GM23338 (cell line): Measurements from ENCODE around the gene DPF3. TPM values are rescaled to one million over a fixed set of nuclear protein-coding genes. Genes with fewer than 3 reads are reported as not detected.

ENCODE experiments used
- CREB1 ChIP-seq: fragments of 250-450 bp; sonication (Bioruptor Pico); IDR thresholded peaks from 2 replicates; pipeline ENCODE4 v1.5.0; 2020; ENCODE audit warnings: low read depth, mild to moderate bottlenecking, moderate library complexity
- EZH2 ChIP-seq: fragments of 200-600 bp; sonication (generic); IDR thresholded peaks from one replicate; pipeline ENCODE4 v1.8.0; 2017; ENCODE audit warnings: antibody characterized with exemption, mild to moderate bottlenecking, low read depth; ENCODE audit not compliant: unreplicated experiment
- EZH2phosphoT487 ChIP-seq: fragments of 200-600 bp; sonication (generic); IDR thresholded peaks from one replicate; pipeline ENCODE4 v1.8.1; 2018; ENCODE audit warnings: antibody characterized with exemption; ENCODE audit not compliant: unreplicated experiment
- JUNB ChIP-seq: IDR thresholded peaks from one replicate; pipeline ENCODE4 v1.6.1; 2016; ENCODE audit warnings: antibody characterized with exemption; ENCODE audit not compliant: unreplicated experiment
- REST ChIP-seq: IDR thresholded peaks from one replicate; pipeline ENCODE4 v1.6.1; 2018; ENCODE audit warnings: antibody characterized with exemption; ENCODE audit not compliant: unreplicated experiment
- ZNF331 ChIP-seq: fragments of 250-450 bp; sonication (Bioruptor Pico); IDR thresholded peaks from 2 replicates; pipeline ENCODE4 v1.5.0; 2020; ENCODE audit warnings: low read depth, mild to moderate bottlenecking, moderate library complexity
- ZNF462 ChIP-seq: fragments of 250-450 bp; sonication (Bioruptor Pico); IDR thresholded peaks from 2 replicates; pipeline ENCODE4 v1.5.0; 2020; ENCODE audit warnings: mild to moderate bottlenecking, moderate library complexity
- polyA plus RNA-seq: library from polyadenylated mRNA; unstranded; fragments of >200 nt; fragmentation: Nextera tagmentation; extraction: Ambion mirVana; gene quantifications from 2 replicates; pipeline ENCODE4 v1.2.1, GENCODE V29; 2016
- total RNA-seq: library from RNA; depleted of rRNA; stranded (reverse); fragments of >200 nt; shearing (Covaris generic); gene quantifications from 2 replicates; pipeline ENCODE4 v1.2.3, GENCODE V29; 2014

Gene DPF3
- total and polyA plus RNA-seq, 2 experiments from 2014 or later: 0.18 to 1.0 TPM

- TF ChIP-seq ZNF462 (CRISPR knock-in tag) (no peak), REST (no peak), ZNF331 (no peak), CREB1 (CRISPR knock-in tag) (no peak), EZH2 (no peak), JUNB (no peak), EZH2phosphoT487 (no peak)
These were observed 106.1 kb downstream of the DPF3 start (continued) for GRCh38 chr14:72787841-72788240.
